ENCODE data around the gene NUP58. TPM values are rescaled to one million over a fixed set of nuclear protein-coding genes. Genes with fewer than 3 reads are reported as not detected.
A peak's percentile ranks its signal among the peaks of the same experiment; 100 is the strongest.

The NUP58 gene, protein sequence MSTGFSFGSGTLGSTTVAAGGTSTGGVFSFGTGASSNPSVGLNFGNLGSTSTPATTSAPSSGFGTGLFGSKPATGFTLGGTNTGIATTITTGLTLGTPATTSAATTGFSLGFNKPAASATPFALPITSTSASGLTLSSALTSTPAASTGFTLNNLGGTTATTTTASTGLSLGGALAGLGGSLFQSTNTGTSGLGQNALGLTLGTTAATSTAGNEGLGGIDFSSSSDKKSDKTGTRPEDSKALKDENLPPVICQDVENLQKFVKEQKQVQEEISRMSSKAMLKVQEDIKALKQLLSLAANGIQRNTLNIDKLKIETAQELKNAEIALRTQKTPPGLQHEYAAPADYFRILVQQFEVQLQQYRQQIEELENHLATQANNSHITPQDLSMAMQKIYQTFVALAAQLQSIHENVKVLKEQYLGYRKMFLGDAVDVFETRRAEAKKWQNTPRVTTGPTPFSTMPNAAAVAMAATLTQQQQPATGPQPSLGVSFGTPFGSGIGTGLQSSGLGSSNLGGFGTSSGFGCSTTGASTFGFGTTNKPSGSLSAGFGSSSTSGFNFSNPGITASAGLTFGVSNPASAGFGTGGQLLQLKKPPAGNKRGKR
- total RNA-seq (54.0 and 117 TPM in 2 replicates), polyA plus RNA-seq (28.1 and 36.5 TPM in 2 replicates)

DNA sequence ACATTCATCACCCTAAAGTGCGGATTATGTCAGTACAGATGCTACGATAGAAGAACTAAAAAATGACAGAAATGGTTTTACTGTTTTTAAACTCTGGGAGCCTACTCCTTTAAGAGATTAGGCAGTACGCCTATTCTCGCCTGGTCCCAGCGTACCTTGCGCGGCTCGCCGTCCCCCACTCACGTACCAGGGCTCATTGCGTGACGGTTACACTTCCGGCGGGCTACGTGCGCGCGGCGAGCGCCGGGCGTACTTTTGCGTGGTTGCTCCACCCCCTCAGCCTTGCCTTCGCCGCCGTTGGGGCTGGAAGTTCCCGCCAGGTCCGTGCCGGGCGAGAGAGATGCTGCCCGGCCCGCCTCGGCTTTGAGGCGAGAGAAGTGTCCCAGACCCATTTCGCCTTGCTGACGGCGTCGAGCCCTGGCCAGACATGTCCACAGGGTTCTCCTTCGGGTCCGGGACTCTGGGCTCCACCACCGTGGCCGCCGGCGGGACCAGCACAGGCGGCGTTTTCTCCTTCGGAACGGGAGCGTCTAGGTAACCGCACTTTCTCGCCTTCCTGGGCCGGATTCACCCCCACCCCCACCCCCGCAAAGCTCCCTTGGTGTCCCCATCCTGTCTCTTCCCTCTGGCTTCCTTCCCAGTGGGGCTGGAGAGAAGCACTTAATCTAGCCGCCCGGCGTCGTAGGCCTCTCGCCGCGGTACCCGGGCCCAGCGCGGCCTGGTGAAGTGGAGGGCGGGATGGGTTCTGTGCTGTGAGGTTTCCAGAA lies at the start of gene NUP58:
TSS of gene NUP58 (plus strand) at position 279 of the 767 bp plus-strand sequence. CDS start at position 428, 149 bp downstream.
- Histone ChIP-seq H3K27ac (peak within 1 kb of the TSS; percentile 67), H3K36me3 (peaks cover 7% of the 10 kb centered on the region), H3K27me3 (peaks cover 25% of the 10 kb centered on the region), H3K4me3 (peak within 1 kb of the TSS; percentile 65), H3K9me3 (ENCODE audit: low read depth) (no peaks in the 10 kb centered on the region), H3K4me1 (ENCODE audit: low read depth) (peaks cover 10% of the 10 kb centered on the region)
- DNase-seq (ENCODE audit: low read depth in 1 of 2, low spot score in 1 of 2) = peak; percentile 93 to 97
- TF ChIP-seq CTCF (IDR thresholded peaks at IDR 0.05; ENCODE audit: low read depth, low read length) = no peak

- Histone ChIP-seq H3K27me3 (no peaks in the 10 kb centered on the region), H3K27ac (no peak overlapping the region), H3K4me3 (no peak overlapping the region), H3K9me3 (ENCODE audit: low read depth) (no peaks in the 10 kb centered on the region), H3K4me1 (ENCODE audit: low read depth) (no peaks in the 10 kb centered on the region), H3K36me3 (peaks cover 39% of the 10 kb centered on the region)
- DNase-seq (ENCODE audit: low read depth in 1 of 2, low spot score in 1 of 2) = no peak
- TF ChIP-seq CTCF (IDR thresholded peaks at IDR 0.05; ENCODE audit: low read depth, low read length) = no peak
These were observed 49.2 kb upstream of the NUP58 start for GRCh38 chr13:25252225-25252624.

GRCh38 chr13:25252752-25253151 lies 48.7 kb upstream of the NUP58 start:
- no peaks in the 10 kb centered on the region for H3K27me3 ChIP-seq
- peaks cover 43% of the 10 kb centered on the region for H3K36me3 ChIP-seq
- no peaks in the 10 kb centered on the region for H3K4me1 ChIP-seq (ENCODE audit: low read depth)
- no peak for TF ChIP-seq CTCF (IDR thresholded peaks at IDR 0.05; ENCODE audit: low read depth, low read length)
- no peak overlapping the region for H3K27ac ChIP-seq
- DNase-seq (ENCODE audit: low read depth in 1 of 2, low spot score in 1 of 2) = no peak
- H3K9me3 ChIP-seq (ENCODE audit: low read depth) = no peaks in the 10 kb centered on the region
- no peak overlapping the region for H3K4me3 ChIP-seq

- H3K36me3 ChIP-seq = peaks cover 43% of the 10 kb centered on the region
- no peaks in the 10 kb centered on the region for H3K27me3 ChIP-seq
- H3K27ac ChIP-seq = no peak overlapping the region
- DNase-seq (ENCODE audit: low read depth in 1 of 2, low spot score in 1 of 2) = no peak
- H3K4me1 ChIP-seq (ENCODE audit: low read depth) = no peaks in the 10 kb centered on the region
- no peak overlapping the region for H3K4me3 ChIP-seq
- H3K9me3 ChIP-seq (ENCODE audit: low read depth) = no peaks in the 10 kb centered on the region
- TF ChIP-seq CTCF (IDR thresholded peaks at IDR 0.05; ENCODE audit: low read depth, low read length) = no peak
These were observed 47.7 kb upstream of the NUP58 start for GRCh38 chr13:25253702-25254101.

DNA sequence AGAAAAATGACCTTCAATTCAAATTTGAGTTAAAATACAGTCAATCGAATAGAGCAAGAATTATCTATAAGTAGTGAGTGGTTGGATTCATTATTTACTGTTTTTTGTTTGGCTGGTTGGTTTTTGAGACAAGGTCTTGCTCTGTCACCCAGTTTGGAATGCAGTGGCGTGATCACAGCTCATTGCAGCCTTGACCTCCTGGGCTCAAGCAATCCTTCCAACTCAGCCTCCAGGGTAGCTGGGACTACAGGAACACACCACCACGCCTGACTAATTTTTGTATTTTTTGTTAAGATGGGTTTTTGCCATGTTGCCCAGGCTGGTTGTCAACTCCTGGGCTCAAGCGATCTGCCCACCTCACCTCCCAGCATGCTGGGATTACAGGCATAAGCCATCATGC lies 39.2 kb upstream of the NUP58 start:
- peaks cover 22% of the 10 kb centered on the region for H3K36me3 ChIP-seq
- TF ChIP-seq CTCF (IDR thresholded peaks at IDR 0.05; ENCODE audit: low read depth, low read length) = no peak
- no peak for DNase-seq (ENCODE audit: low read depth in 1 of 2, low spot score in 1 of 2)

More for the DNA sequence above, 39.2 kb upstream of the NUP58 start:
- no peaks in the 10 kb centered on the region for H3K4me1 ChIP-seq (ENCODE audit: low read depth)
- no peak overlapping the region for H3K4me3 ChIP-seq
- no peaks in the 10 kb centered on the region for H3K27me3 ChIP-seq
- H3K9me3 ChIP-seq (ENCODE audit: low read depth) = no peaks in the 10 kb centered on the region
- H3K27ac ChIP-seq = no peak overlapping the region
